Measurements from ENCODE around the gene TAS2R41. TPM values are rescaled to one million over a fixed set of nuclear protein-coding genes. Genes with fewer than 3 reads are reported as not detected.

The TAS2R41 gene
- not detected in 2 replicates for polyA plus RNA-seq (2013)

GRCh38 chr7:143477501-143478150 lies at the start of gene TAS2R41:
Gene TAS2R41 (plus strand): TSS chr7:143477873. CDS start chr7:143477873, 0 bp downstream.
- Histone ChIP-seq H4K12ac (ENCODE audit: low read depth, low read length) (no peak within 1 kb of the TSS), H3K27ac (ENCODE audit: low read depth, low read length) (no peak within 1 kb of the TSS), H3K14ac (ENCODE audit: low read length) (no peak within 1 kb of the TSS), H3K27me3 (ENCODE audit: insufficient read depth, low read length) (no peaks in the 10 kb centered on the region), H4K91ac (ENCODE audit: low read depth, low read length) (no peak within 1 kb of the TSS), H3K4me3 (ENCODE audit: low read depth, low read length) (no peak within 1 kb of the TSS), H2AFZ (ENCODE audit: insufficient read depth, low read length, poor library complexity) (no peak within 1 kb of the TSS), H3K36me3 (ENCODE audit: control insufficient read depth in 1 of 2, insufficient read depth in 2 of 2, low read length in 2 of 2) (no peaks in the 10 kb centered on the region), H3K79me2 (ENCODE audit: control insufficient read depth, insufficient read depth, low read length, poor library complexity) (no peaks in the 10 kb centered on the region), H3K18ac (ENCODE audit: low read length) (no peak within 1 kb of the TSS), H3K79me1 (ENCODE audit: low read length) (no peaks in the 10 kb centered on the region), H4K8ac (ENCODE audit: low read depth, low read length) (no peak within 1 kb of the TSS), H3K4me2 (ENCODE audit: low read length) (no peak within 1 kb of the TSS), H2BK12ac (ENCODE audit: low read length) (peak within 1 kb of the TSS; percentile 1), H3K9me3 (ENCODE audit: insufficient read depth, low read depth, low read length) (no peaks in the 10 kb centered on the region), H3K23ac (ENCODE audit: low read length) (no peak within 1 kb of the TSS), H3K9ac (ENCODE audit: low read length) (no peak within 1 kb of the TSS), H3K4ac (ENCODE audit: low read depth, low read length) (no peak within 1 kb of the TSS), H2AK5ac (ENCODE audit: low read length) (peak within 1 kb of the TSS; percentile 62), H2BK5ac (ENCODE audit: low read depth, low read length, poor library complexity) (no peak within 1 kb of the TSS), H3K4me1 (ENCODE audit: control insufficient read depth in 1 of 2, insufficient read depth in 2 of 2, low read length in 2 of 2) (no peaks in the 10 kb centered on the region), H2BK120ac (ENCODE audit: insufficient read depth, low read length, poor library complexity) (no peak within 1 kb of the TSS)
- no peak for DNase-seq
- WGBS (ENCODE audit: extremely low coverage, insufficient coverage, insufficient read length) = no CpG with 5 or more reads among the region's 10 CpGs

GRCh38 chr7:143429770-143430698 lies 47.6 kb upstream of the TAS2R41 start:
- H3K27me3 ChIP-seq (ENCODE audit: insufficient read depth, low read length) = no peaks in the 10 kb centered on the region
- H3K79me1 ChIP-seq (ENCODE audit: low read length) = no peaks in the 10 kb centered on the region
- no peaks in the 10 kb centered on the region for H3K9me3 ChIP-seq (ENCODE audit: insufficient read depth, low read depth, low read length)
- no peak overlapping the region for H2AFZ ChIP-seq (ENCODE audit: insufficient read depth, low read length, poor library complexity)
- H3K14ac ChIP-seq (ENCODE audit: low read length) = no peak overlapping the region
- no peak overlapping the region for H3K9ac ChIP-seq (ENCODE audit: low read length)
- no peak overlapping the region for H3K23ac ChIP-seq (ENCODE audit: low read length)
- no peak overlapping the region for H2BK5ac ChIP-seq (ENCODE audit: low read depth, low read length, poor library complexity)
- no peak overlapping the region for H3K27ac ChIP-seq (ENCODE audit: low read depth, low read length)
- H2BK12ac ChIP-seq (ENCODE audit: low read length) = no peak overlapping the region
- H3K4me2 ChIP-seq (ENCODE audit: low read length) = no peak overlapping the region
- no peak overlapping the region for H3K4me3 ChIP-seq (ENCODE audit: low read depth, low read length)
- H3K79me2 ChIP-seq (ENCODE audit: control insufficient read depth, insufficient read depth, low read length, poor library complexity) = no peaks in the 10 kb centered on the region
- no peak overlapping the region for H2BK120ac ChIP-seq (ENCODE audit: insufficient read depth, low read length, poor library complexity)
- no peak overlapping the region for H3K4ac ChIP-seq (ENCODE audit: low read depth, low read length)
- H3K18ac ChIP-seq (ENCODE audit: low read length) = no peak overlapping the region
- no peak overlapping the region for H4K8ac ChIP-seq (ENCODE audit: low read depth, low read length)
- no peak overlapping the region for H2AK5ac ChIP-seq (ENCODE audit: low read length)
- no peak overlapping the region for H4K12ac ChIP-seq (ENCODE audit: low read depth, low read length)
- peak; percentile 28 to 63 for DNase-seq
- no peak overlapping the region for H4K91ac ChIP-seq (ENCODE audit: low read depth, low read length)
- no CpG with 5 or more reads among the region's 10 CpGs for WGBS (ENCODE audit: extremely low coverage, insufficient coverage, insufficient read length)
- H3K4me1 ChIP-seq (ENCODE audit: control insufficient read depth in 1 of 2, insufficient read depth in 2 of 2, low read length in 2 of 2) = no peaks in the 10 kb centered on the region
- H3K36me3 ChIP-seq (ENCODE audit: control insufficient read depth in 1 of 2, insufficient read depth in 2 of 2, low read length in 2 of 2) = no peaks in the 10 kb centered on the region

GRCh38 chr7:143431109-143431508 lies 46.6 kb upstream of the TAS2R41 start:
- Histone ChIP-seq H2BK5ac (ENCODE audit: low read depth, low read length, poor library complexity) (no peak overlapping the region), H3K27ac (ENCODE audit: low read depth, low read length) (no peak overlapping the region), H4K91ac (ENCODE audit: low read depth, low read length) (no peak overlapping the region), H3K79me2 (ENCODE audit: control insufficient read depth, insufficient read depth, low read length, poor library complexity) (no peaks in the 10 kb centered on the region), H2BK12ac (ENCODE audit: low read length) (no peak overlapping the region), H3K18ac (ENCODE audit: low read length) (no peak overlapping the region), H3K14ac (ENCODE audit: low read length) (no peak overlapping the region), H3K27me3 (ENCODE audit: insufficient read depth, low read length) (no peaks in the 10 kb centered on the region), H2BK120ac (ENCODE audit: insufficient read depth, low read length, poor library complexity) (no peak overlapping the region), H3K4me3 (ENCODE audit: low read depth, low read length) (no peak overlapping the region), H4K12ac (ENCODE audit: low read depth, low read length) (no peak overlapping the region), H3K9ac (ENCODE audit: low read length) (no peak overlapping the region), H3K79me1 (ENCODE audit: low read length) (no peaks in the 10 kb centered on the region), H4K8ac (ENCODE audit: low read depth, low read length) (no peak overlapping the region), H3K4me1 (ENCODE audit: control insufficient read depth in 1 of 2, insufficient read depth in 2 of 2, low read length in 2 of 2) (no peaks in the 10 kb centered on the region), H3K36me3 (ENCODE audit: control insufficient read depth in 1 of 2, insufficient read depth in 2 of 2, low read length in 2 of 2) (no peaks in the 10 kb centered on the region), H3K9me3 (ENCODE audit: insufficient read depth, low read depth, low read length) (no peaks in the 10 kb centered on the region), H3K4ac (ENCODE audit: low read depth, low read length) (no peak overlapping the region), H2AFZ (ENCODE audit: insufficient read depth, low read length, poor library complexity) (no peak overlapping the region), H2AK5ac (ENCODE audit: low read length) (no peak overlapping the region), H3K4me2 (ENCODE audit: low read length) (no peak overlapping the region), H3K23ac (ENCODE audit: low read length) (no peak overlapping the region)
- no peak for DNase-seq
- WGBS (ENCODE audit: extremely low coverage, insufficient coverage, insufficient read length) = no CpG with 5 or more reads among the region's 2 CpGs

GRCh38 chr7:143433759-143434158 lies 43.9 kb upstream of the TAS2R41 start:
- Histone ChIP-seq H3K4me2 (ENCODE audit: low read length) (no peak overlapping the region), H3K9ac (ENCODE audit: low read length) (no peak overlapping the region), H2BK12ac (ENCODE audit: low read length) (no peak overlapping the region), H3K4ac (ENCODE audit: low read depth, low read length) (no peak overlapping the region), H3K36me3 (ENCODE audit: control insufficient read depth in 1 of 2, insufficient read depth in 2 of 2, low read length in 2 of 2) (no peaks in the 10 kb centered on the region), H2BK120ac (ENCODE audit: insufficient read depth, low read length, poor library complexity) (no peak overlapping the region), H4K91ac (ENCODE audit: low read depth, low read length) (no peak overlapping the region), H3K18ac (ENCODE audit: low read length) (no peak overlapping the region), H3K4me3 (ENCODE audit: low read depth, low read length) (no peak overlapping the region), H3K79me2 (ENCODE audit: control insufficient read depth, insufficient read depth, low read length, poor library complexity) (no peaks in the 10 kb centered on the region), H3K4me1 (ENCODE audit: control insufficient read depth in 1 of 2, insufficient read depth in 2 of 2, low read length in 2 of 2) (no peaks in the 10 kb centered on the region), H3K14ac (ENCODE audit: low read length) (no peak overlapping the region), H4K8ac (ENCODE audit: low read depth, low read length) (no peak overlapping the region), H2AK5ac (ENCODE audit: low read length) (no peak overlapping the region), H4K12ac (ENCODE audit: low read depth, low read length) (no peak overlapping the region), H3K79me1 (ENCODE audit: low read length) (no peaks in the 10 kb centered on the region), H3K27me3 (ENCODE audit: insufficient read depth, low read length) (no peaks in the 10 kb centered on the region), H3K27ac (ENCODE audit: low read depth, low read length) (no peak overlapping the region), H2AFZ (ENCODE audit: insufficient read depth, low read length, poor library complexity) (no peak overlapping the region), H2BK5ac (ENCODE audit: low read depth, low read length, poor library complexity) (no peak overlapping the region), H3K9me3 (ENCODE audit: insufficient read depth, low read depth, low read length) (no peaks in the 10 kb centered on the region), H3K23ac (ENCODE audit: low read length) (no peak overlapping the region)
- no CpG with 5 or more reads among the region's 4 CpGs for WGBS (ENCODE audit: extremely low coverage, insufficient coverage, insufficient read length)
- no peak for DNase-seq

Data from trophoblast cell (in vitro differentiated cells and primary cell).